Gastroesophageal sphincter (tissue), 4 donors: Measurements from ENCODE around the gene TM9SF2. TPM values are rescaled to one million over a fixed set of nuclear protein-coding genes. Genes with fewer than 3 reads are reported as not detected.

Source experiments
- ATAC-seq: fragments of 150-250 bp; one replicate; pipeline ENCODE4 v1.9.1; 2016; ENCODE audit warnings: mild to moderate bottlenecking, moderate library complexity
- H3K27ac ChIP-seq, 4 donors: fragments of 200-600 bp; sonication (generic) in 3 of 4; 1 replicate in 3 of 4; 2 replicates in 1 of 4; pipeline ENCODE4 v1.5.1; 2016 to 2019
- H3K27me3 ChIP-seq: fragments of 200-600 bp; sonication (generic); one replicate; pipeline ENCODE4 v1.5.1; 2019
- H3K36me3 ChIP-seq, 2 donors: fragments of 200-600 bp; sonication (generic); one replicate each; pipeline ENCODE4 v1.5.1; 2019; ENCODE audit warnings: control low read depth in 1 of 2
- H3K4me1 ChIP-seq, 3 donors: fragments of 200-600 bp; sonication (generic); 1 replicate in 2 of 3; 2 replicates in 1 of 3; pipeline ENCODE4 v1.5.1; 2016 to 2019; ENCODE audit warnings: control low read depth in 2 of 3
- H3K4me3 ChIP-seq, 2 donors: fragments of 200-600 bp; sonication (generic); one replicate each; pipeline ENCODE4 v1.5.1; 2019; ENCODE audit warnings: mild to moderate bottlenecking in 1 of 2, moderate library complexity in 1 of 2
- H3K9me3 ChIP-seq, 3 donors: fragments of 200-600 bp; sonication (generic); one replicate each; pipeline ENCODE4 v1.5.1; 2017 to 2019; ENCODE audit warnings: control low read depth in 2 of 3
- EP300 ChIP-seq: sonication (generic); formaldehyde crosslinking; IDR thresholded peaks from one replicate; pipeline ENCODE4 v1.6.1; 2017; ENCODE audit warnings: antibody characterized with exemption, mild to moderate bottlenecking
- POLR2A ChIP-seq, 2 donors: fragments of 450-650 bp; IDR thresholded peaks; one replicate each; pipeline ENCODE4 v1.6.1; 2017; ENCODE audit warnings: antibody characterized with exemption in 2 of 2, mild to moderate bottlenecking in 2 of 2, moderate library complexity in 1 of 2
- POLR2AphosphoS5 ChIP-seq: sonication (generic); formaldehyde crosslinking; IDR thresholded peaks from one replicate; pipeline ENCODE4 v1.6.1; 2017; ENCODE audit warnings: antibody characterized with exemption
- WGBS, 2 donors: methylation state at CpG; one replicate each; pipeline ENCODE4 v1.1.5; 2018; ENCODE audit warnings: low coverage in 1 of 2; 5-methylcytosine and 5-hydroxymethylcytosine counted together
- total RNA-seq, 4 donors: library from RNA; depleted of rRNA; stranded (reverse); fragments of >200 nt; gene quantifications; one replicate each; pipeline ENCODE4 v1.1.0, GENCODE V29; 2016
- TF ChIP-seq, protein P1 (sequence below), 4 experiments: fragments of 200-600 bp in 2 of 4; fragments of 450-650 bp in 2 of 4; sonication (generic) in 1 of 4; IDR thresholded peaks; one replicate each; pipeline ENCODE4 v1.5.1; 2017 to 2019; ENCODE audit warnings: antibody characterized with exemption in 4 of 4, mild to moderate bottlenecking in 2 of 4, moderate library complexity in 2 of 4

The TM9SF2 gene
- total RNA-seq, 4 donors from 2014 or later, result 63.9 to 114 (median 71.7) TPM

- no peak for ATAC-seq
Measured at GRCh38 chr13:99545979-99546378, 44.7 kb downstream of the TM9SF2 start.

GRCh38 chr13:99546878-99547277, 45.6 kb downstream of the TM9SF2 start:
- Histone ChIP-seq H3K27ac (no peak overlapping the region), H3K4me1 (no peaks in the 10 kb centered on the region), H3K9me3 (no peaks in the 10 kb centered on the region), H3K4me3 (no peak overlapping the region), H3K36me3 (peaks cover 0 to 99% of the 10 kb centered on the region in 2 donors), H3K27me3 (no peaks in the 10 kb centered on the region)
- TF ChIP-seq, protein P1, sequence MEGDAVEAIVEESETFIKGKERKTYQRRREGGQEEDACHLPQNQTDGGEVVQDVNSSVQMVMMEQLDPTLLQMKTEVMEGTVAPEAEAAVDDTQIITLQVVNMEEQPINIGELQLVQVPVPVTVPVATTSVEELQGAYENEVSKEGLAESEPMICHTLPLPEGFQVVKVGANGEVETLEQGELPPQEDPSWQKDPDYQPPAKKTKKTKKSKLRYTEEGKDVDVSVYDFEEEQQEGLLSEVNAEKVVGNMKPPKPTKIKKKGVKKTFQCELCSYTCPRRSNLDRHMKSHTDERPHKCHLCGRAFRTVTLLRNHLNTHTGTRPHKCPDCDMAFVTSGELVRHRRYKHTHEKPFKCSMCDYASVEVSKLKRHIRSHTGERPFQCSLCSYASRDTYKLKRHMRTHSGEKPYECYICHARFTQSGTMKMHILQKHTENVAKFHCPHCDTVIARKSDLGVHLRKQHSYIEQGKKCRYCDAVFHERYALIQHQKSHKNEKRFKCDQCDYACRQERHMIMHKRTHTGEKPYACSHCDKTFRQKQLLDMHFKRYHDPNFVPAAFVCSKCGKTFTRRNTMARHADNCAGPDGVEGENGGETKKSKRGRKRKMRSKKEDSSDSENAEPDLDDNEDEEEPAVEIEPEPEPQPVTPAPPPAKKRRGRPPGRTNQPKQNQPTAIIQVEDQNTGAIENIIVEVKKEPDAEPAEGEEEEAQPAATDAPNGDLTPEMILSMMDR (IDR thresholded peaks at IDR 0.05), result no peak
- no peak for TF ChIP-seq POLR2AphosphoS5
- no peak for TF ChIP-seq POLR2A (IDR thresholded peaks at IDR 0.05)
- TF ChIP-seq EP300, result no peak
- 88 to 95% methylated on average over 6 to 7 of the region's 7 CpGs for WGBS, 2 donors
- ATAC-seq, result no peak

More at GRCh38 chr13:99545979-99546378, 44.7 kb downstream of the TM9SF2 start:
- Histone ChIP-seq H3K4me3 (no peak overlapping the region), H3K9me3 (no peaks in the 10 kb centered on the region), H3K27ac (no peak overlapping the region), H3K4me1 (no peaks in the 10 kb centered on the region), H3K36me3 (peaks cover 0 to 99% of the 10 kb centered on the region in 2 donors), H3K27me3 (no peaks in the 10 kb centered on the region)
- TF ChIP-seq POLR2AphosphoS5 (no peak), EP300 (no peak), POLR2A (IDR thresholded peaks at IDR 0.05) (no peak)
- TF ChIP-seq, protein P1 (IDR thresholded peaks at IDR 0.05), result no peak
- WGBS, 2 donors, result 77 to 95% methylated on average over 7 of the region's 7 CpGs

GRCh38 chr13:99548448-99548847, 47.2 kb downstream of the TM9SF2 start:
- peaks cover 0 to 98% of the 10 kb centered on the region in 2 donors for H3K36me3 ChIP-seq
- no peak for ATAC-seq
- H3K27me3 ChIP-seq, result no peaks in the 10 kb centered on the region
- H3K9me3 ChIP-seq, result no peaks in the 10 kb centered on the region
- TF ChIP-seq POLR2A (IDR thresholded peaks at IDR 0.05) (no peak), POLR2AphosphoS5 (no peak), EP300 (no peak)
- TF ChIP-seq, protein P1 (IDR thresholded peaks at IDR 0.05), result no peak
- 60 to 82% methylated on average over 4 of the region's 4 CpGs for WGBS, 2 donors
- no peak overlapping the region for H3K4me3 ChIP-seq
- H3K4me1 ChIP-seq, result no peaks in the 10 kb centered on the region
- H3K27ac ChIP-seq, result no peak overlapping the region

GRCh38 chr13:99553033-99553432, 51.8 kb downstream of the TM9SF2 start:
- H3K27ac ChIP-seq, result peak overlapping the region in 1 of 4 donors; percentile 12
- H3K9me3 ChIP-seq, result no peaks in the 10 kb centered on the region
- WGBS, 2 donors, result 57 to 69% methylated on average over 4 to 5 of the region's 5 CpGs
- H3K4me3 ChIP-seq, result no peak overlapping the region
- H3K27me3 ChIP-seq, result no peaks in the 10 kb centered on the region
- no peak for ATAC-seq
- peaks cover 4 to 94% of the 10 kb centered on the region in 2 donors for H3K36me3 ChIP-seq
- peaks cover 0 to 3% (median 0%) of the 10 kb centered on the region in 3 donors for H3K4me1 ChIP-seq
- TF ChIP-seq POLR2AphosphoS5, result no peak
- TF ChIP-seq EP300, result no peak
- no peak for TF ChIP-seq POLR2A (IDR thresholded peaks at IDR 0.05)
- TF ChIP-seq, protein P1 (IDR thresholded peaks at IDR 0.05), result no peak

- Histone ChIP-seq H3K9me3 (no peaks in the 10 kb centered on the region), H3K4me1 (peaks cover 0 to 16% (median 6%) of the 10 kb centered on the region in 3 donors), H3K27me3 (no peaks in the 10 kb centered on the region), H3K4me3 (no peak overlapping the region), H3K36me3 (peaks cover 4 to 85% of the 10 kb centered on the region in 2 donors), H3K27ac (no peak overlapping the region)
- WGBS, 2 donors, result 66 to 80% methylated on average over 4 to 5 of the region's 5 CpGs
- no peak for ATAC-seq
- TF ChIP-seq EP300, result no peak
- TF ChIP-seq, protein P1 (IDR thresholded peaks at IDR 0.05), result no peak
- no peak for TF ChIP-seq POLR2AphosphoS5
- TF ChIP-seq POLR2A (IDR thresholded peaks at IDR 0.05), result no peak
Measured at GRCh38 chr13:99555149-99555548, 53.9 kb downstream of the TM9SF2 start.
